ENCODE results near the gene SNX2. TPM values are rescaled to one million over a fixed set of nuclear protein-coding genes. Genes with fewer than 3 reads are reported as not detected.
A peak's percentile ranks its signal among the peaks of the same experiment; 100 is the strongest.

Gene SNX2
- total and polyA plus RNA-seq, 9 of the 15 experiments (the other 6 are each of a cell fraction or from before 2014, with no cell fraction given), result 35.2 to 86.0 (median 58.1) TPM

DNA sequence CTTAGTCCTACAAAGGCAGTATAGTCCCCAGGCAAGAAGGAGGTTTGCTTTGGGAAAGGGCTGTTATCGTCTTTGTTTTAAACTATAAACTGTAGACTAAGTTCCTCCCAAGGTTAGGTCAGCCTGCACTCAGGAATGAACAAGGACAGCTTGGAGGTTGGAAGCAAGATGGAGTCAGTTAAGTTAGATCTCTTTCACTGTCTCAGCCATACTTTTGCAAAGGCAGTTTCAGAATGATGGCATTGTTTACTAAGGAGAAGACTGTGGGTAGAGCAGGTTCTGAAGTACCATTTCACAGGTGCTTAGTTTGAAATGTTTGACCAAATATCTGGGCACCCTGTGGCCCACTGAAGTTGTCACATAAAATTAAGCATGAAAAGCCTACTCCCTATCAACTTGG, 90.0 kb downstream of the SNX2 start (continued):
- TF ChIP-seq TEAD2 (tag; IDR thresholded peaks at IDR 0.05) (0 out of 2 replicates have a peak, but pooled peaks have one; percentile 14), PTRF (tag; IDR thresholded peaks at IDR 0.05) (peak; percentile 81; the same call in 1 of the 2 replicates), HIVEP1 (CRISPR knock-in tag; IDR thresholded peaks at IDR 0.05) (0 out of 2 replicates have a peak, but pooled peaks have one; percentile 31), TEAD1 (CRISPR knock-in tag; IDR thresholded peaks at IDR 0.05) (peak in 1 of 2 experiments; percentile 73; a peak in 1 of 4 replicates), POLR2AphosphoS5 (IDR thresholded peaks at IDR 0.05; ENCODE audit: control insufficient read depth, insufficient read depth, low read depth, low read length) (no peak), FOSL1 (tag; conservative IDR thresholded peaks at IDR 0.05) (no peak), ATF1 (CRISPR knock-in tag; IDR thresholded peaks at IDR 0.05) (no peak), ATF1 (tag; IDR thresholded peaks at IDR 0.05) (0 out of 2 replicates have a peak, but pooled peaks have one; percentile 18), ZNF583 (CRISPR knock-in tag; IDR thresholded peaks at IDR 0.05) (0 out of 2 replicates have a peak, but pooled peaks have one; percentile 56), TCFL5 (CRISPR knock-in tag; conservative IDR thresholded peaks at IDR 0.05) (0 out of 2 replicates have a peak, but pooled peaks have one; percentile 14)
- TF ChIP-seq, protein P1, sequence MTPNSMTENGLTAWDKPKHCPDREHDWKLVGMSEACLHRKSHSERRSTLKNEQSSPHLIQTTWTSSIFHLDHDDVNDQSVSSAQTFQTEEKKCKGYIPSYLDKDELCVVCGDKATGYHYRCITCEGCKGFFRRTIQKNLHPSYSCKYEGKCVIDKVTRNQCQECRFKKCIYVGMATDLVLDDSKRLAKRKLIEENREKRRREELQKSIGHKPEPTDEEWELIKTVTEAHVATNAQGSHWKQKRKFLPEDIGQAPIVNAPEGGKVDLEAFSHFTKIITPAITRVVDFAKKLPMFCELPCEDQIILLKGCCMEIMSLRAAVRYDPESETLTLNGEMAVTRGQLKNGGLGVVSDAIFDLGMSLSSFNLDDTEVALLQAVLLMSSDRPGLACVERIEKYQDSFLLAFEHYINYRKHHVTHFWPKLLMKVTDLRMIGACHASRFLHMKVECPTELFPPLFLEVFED (CRISPR knock-in tag; conservative IDR thresholded peaks at IDR 0.05), result no peak
- TF ChIP-seq, protein P2, sequence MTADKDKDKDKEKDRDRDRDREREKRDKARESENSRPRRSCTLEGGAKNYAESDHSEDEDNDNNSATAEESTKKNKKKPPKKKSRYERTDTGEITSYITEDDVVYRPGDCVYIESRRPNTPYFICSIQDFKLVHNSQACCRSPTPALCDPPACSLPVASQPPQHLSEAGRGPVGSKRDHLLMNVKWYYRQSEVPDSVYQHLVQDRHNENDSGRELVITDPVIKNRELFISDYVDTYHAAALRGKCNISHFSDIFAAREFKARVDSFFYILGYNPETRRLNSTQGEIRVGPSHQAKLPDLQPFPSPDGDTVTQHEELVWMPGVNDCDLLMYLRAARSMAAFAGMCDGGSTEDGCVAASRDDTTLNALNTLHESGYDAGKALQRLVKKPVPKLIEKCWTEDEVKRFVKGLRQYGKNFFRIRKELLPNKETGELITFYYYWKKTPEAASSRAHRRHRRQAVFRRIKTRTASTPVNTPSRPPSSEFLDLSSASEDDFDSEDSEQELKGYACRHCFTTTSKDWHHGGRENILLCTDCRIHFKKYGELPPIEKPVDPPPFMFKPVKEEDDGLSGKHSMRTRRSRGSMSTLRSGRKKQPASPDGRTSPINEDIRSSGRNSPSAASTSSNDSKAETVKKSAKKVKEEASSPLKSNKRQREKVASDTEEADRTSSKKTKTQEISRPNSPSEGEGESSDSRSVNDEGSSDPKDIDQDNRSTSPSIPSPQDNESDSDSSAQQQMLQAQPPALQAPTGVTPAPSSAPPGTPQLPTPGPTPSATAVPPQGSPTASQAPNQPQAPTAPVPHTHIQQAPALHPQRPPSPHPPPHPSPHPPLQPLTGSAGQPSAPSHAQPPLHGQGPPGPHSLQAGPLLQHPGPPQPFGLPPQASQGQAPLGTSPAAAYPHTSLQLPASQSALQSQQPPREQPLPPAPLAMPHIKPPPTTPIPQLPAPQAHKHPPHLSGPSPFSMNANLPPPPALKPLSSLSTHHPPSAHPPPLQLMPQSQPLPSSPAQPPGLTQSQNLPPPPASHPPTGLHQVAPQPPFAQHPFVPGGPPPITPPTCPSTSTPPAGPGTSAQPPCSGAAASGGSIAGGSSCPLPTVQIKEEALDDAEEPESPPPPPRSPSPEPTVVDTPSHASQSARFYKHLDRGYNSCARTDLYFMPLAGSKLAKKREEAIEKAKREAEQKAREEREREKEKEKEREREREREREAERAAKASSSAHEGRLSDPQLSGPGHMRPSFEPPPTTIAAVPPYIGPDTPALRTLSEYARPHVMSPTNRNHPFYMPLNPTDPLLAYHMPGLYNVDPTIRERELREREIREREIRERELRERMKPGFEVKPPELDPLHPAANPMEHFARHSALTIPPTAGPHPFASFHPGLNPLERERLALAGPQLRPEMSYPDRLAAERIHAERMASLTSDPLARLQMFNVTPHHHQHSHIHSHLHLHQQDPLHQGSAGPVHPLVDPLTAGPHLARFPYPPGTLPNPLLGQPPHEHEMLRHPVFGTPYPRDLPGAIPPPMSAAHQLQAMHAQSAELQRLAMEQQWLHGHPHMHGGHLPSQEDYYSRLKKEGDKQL (CRISPR knock-in tag; IDR thresholded peaks at IDR 0.05; ENCODE audit: borderline replicate concordance), result no peak
- TF ChIP-seq, protein P3, sequence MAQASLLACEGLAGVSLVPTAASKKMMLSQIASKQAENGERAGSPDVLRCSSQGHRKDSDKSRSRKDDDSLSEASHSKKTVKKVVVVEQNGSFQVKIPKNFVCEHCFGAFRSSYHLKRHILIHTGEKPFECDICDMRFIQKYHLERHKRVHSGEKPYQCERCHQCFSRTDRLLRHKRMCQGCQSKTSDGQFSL (CRISPR knock-in tag; IDR thresholded peaks at IDR 0.05), result no peak
- TF ChIP-seq, protein P3 (tag; IDR thresholded peaks at IDR 0.05), result peak in 1 of 2 experiments; percentile 38; a peak in 1 of 4 replicates

Measured in K562 (cell line).